HepG2 (cell line): ENCODE measurements around the gene CDC42EP5. TPM values are rescaled to one million over a fixed set of nuclear protein-coding genes. Genes with fewer than 3 reads are reported as not detected.

ENCODE experiments used
- ARHGAP35 ChIP-seq: sonication (generic); formaldehyde crosslinking; IDR thresholded peaks from 2 replicates; pipeline ENCODE4 v1.9.0; 2022; ENCODE audit warnings: mild to moderate bottlenecking, inconsistent platforms, moderate library complexity, missing genetic modification reagents, borderline replicate concordance
- CC2D1A ChIP-seq: sonication (generic); formaldehyde crosslinking; IDR thresholded peaks from 2 replicates; pipeline ENCODE4 v1.8.1; 2023; ENCODE audit warnings: mild to moderate bottlenecking, missing genetic modification reagents
- CENPT ChIP-seq: sonication (generic); formaldehyde crosslinking; IDR thresholded peaks from 2 replicates; pipeline ENCODE4 v1.8.0; 2022; ENCODE audit warnings: low read depth, mild to moderate bottlenecking, moderate library complexity, missing genetic modification reagents
- FOXA3 ChIP-seq: IDR thresholded peaks from 2 replicates; pipeline ENCODE4 v1.6.1; 2016; ENCODE audit warnings: missing genetic modification reagents, missing compliant biosample characterization
- HDAC2 ChIP-seq: sonication (generic); formaldehyde crosslinking; IDR thresholded peaks from 2 replicates; pipeline ENCODE4 v1.4.0; 2020; ENCODE audit warnings: missing genetic modification reagents
- HIVEP1 ChIP-seq: sonication (generic); formaldehyde crosslinking; IDR thresholded peaks from 2 replicates; pipeline ENCODE4 v1.4.0; 2020; ENCODE audit warnings: mild to moderate bottlenecking, missing genetic modification reagents
- IRX3 ChIP-seq: sonication (generic); formaldehyde crosslinking; IDR thresholded peaks from 2 replicates; pipeline ENCODE4 v1.8.1; 2023; ENCODE audit warnings: mild to moderate bottlenecking, low read depth, missing genetic modification reagents, borderline replicate concordance
- KAT2B ChIP-seq: fragments of 150-350 bp; IDR thresholded peaks from 2 replicates; pipeline ENCODE4 v1.6.1; 2014; ENCODE audit warnings: low read depth, low read length, borderline replicate concordance
- MED1 ChIP-seq: sonication (generic); formaldehyde crosslinking; IDR thresholded peaks from 2 replicates; pipeline ENCODE4 v1.4.0; 2020; ENCODE audit warnings: missing genetic modification reagents
- NFE2L1 ChIP-seq: sonication (generic); formaldehyde crosslinking; IDR thresholded peaks from 2 replicates; pipeline ENCODE4 v1.4.0; 2020; ENCODE audit warnings: missing genetic modification reagents, mild to moderate bottlenecking, borderline replicate concordance
- RAD21 ChIP-seq: fragments of 450-650 bp; formaldehyde crosslinking; IDR thresholded peaks from 2 replicates; pipeline ENCODE4 v1.5.0; 2020; ENCODE audit warnings: mild to moderate bottlenecking
- SNRNP70 ChIP-seq: fragments of 200-400 bp; formaldehyde crosslinking; IDR thresholded peaks from 2 replicates; pipeline ENCODE4 v1.6.1; 2017; ENCODE audit warnings: mild to moderate bottlenecking, low read depth, low read length, moderate library complexity
- SRSF1 ChIP-seq: fragments of 200-400 bp; formaldehyde crosslinking; optimal IDR thresholded peaks from 2 replicates; pipeline ENCODE3; 2017; ENCODE audit warnings: mild to moderate bottlenecking, low read depth, low read length, moderate library complexity
- ZFP82 ChIP-seq: sonication (generic); formaldehyde crosslinking; IDR thresholded peaks from 2 replicates; pipeline ENCODE4 v1.5.1; 2020; ENCODE audit warnings: mild to moderate bottlenecking, missing genetic modification reagents, borderline replicate concordance
- ZHX2 ChIP-seq, 2 experiments: sonication (generic) in 1 of 2; formaldehyde crosslinking in 1 of 2; IDR thresholded peaks; 2 replicates each; pipeline versions ENCODE4 v1.6.1 to v1.9.0; 2014 to 2022; ENCODE audit warnings: antibody characterized with exemption in 1 of 2, borderline replicate concordance in 1 of 2, inconsistent platforms in 1 of 2, low read depth in 1 of 2, missing genetic modification reagents in 1 of 2
- ZNF138 ChIP-seq: sonication (generic); formaldehyde crosslinking; IDR thresholded peaks from 2 replicates; pipeline ENCODE4 v1.5.0; 2020; ENCODE audit warnings: mild to moderate bottlenecking, low read depth, missing genetic modification reagents
- ZNF260 ChIP-seq: sonication (generic); formaldehyde crosslinking; IDR thresholded peaks from 2 replicates; pipeline ENCODE4 v1.4.0; 2020; ENCODE audit warnings: missing genetic modification reagents, low read depth, mild to moderate bottlenecking, borderline replicate concordance
- ZNF326 ChIP-seq: sonication (generic); formaldehyde crosslinking; IDR thresholded peaks from 2 replicates; pipeline ENCODE4 v1.4.0; 2020; ENCODE audit warnings: missing genetic modification reagents, borderline replicate concordance
- ZNF337 ChIP-seq: sonication (generic); formaldehyde crosslinking; IDR thresholded peaks from 2 replicates; pipeline ENCODE4 v1.5.1; 2020; ENCODE audit warnings: missing genetic modification reagents, low read depth, mild to moderate bottlenecking, borderline replicate concordance
- ZNF549 ChIP-seq: sonication (generic); formaldehyde crosslinking; IDR thresholded peaks from 2 replicates; pipeline ENCODE4 v1.5.0; 2020; ENCODE audit warnings: missing genetic modification reagents
- ZNF567 ChIP-seq: sonication (generic); formaldehyde crosslinking; IDR thresholded peaks from 2 replicates; pipeline ENCODE4 v1.8.1; 2023; ENCODE audit warnings: mild to moderate bottlenecking, missing genetic modification reagents, borderline replicate concordance
- ZNF580 ChIP-seq: IDR thresholded peaks from 2 replicates; pipeline ENCODE4 v1.6.1; 2016; ENCODE audit warnings: low read depth, borderline replicate concordance
- ZNF597 ChIP-seq: sonication (generic); formaldehyde crosslinking; IDR thresholded peaks from 2 replicates; pipeline ENCODE4 v1.5.0; 2020; ENCODE audit warnings: missing genetic modification reagents
- ZNF670 ChIP-seq: sonication (generic); formaldehyde crosslinking; IDR thresholded peaks from 2 replicates; pipeline ENCODE4 v1.8.0; 2022; ENCODE audit warnings: mild to moderate bottlenecking, missing genetic modification reagents, borderline replicate concordance
- ZNF790 ChIP-seq: sonication (generic); formaldehyde crosslinking; IDR thresholded peaks from 2 replicates; pipeline ENCODE4 v1.8.0; 2022; ENCODE audit warnings: missing genetic modification reagents, mild to moderate bottlenecking, borderline replicate concordance
- polyA plus RNA-seq, 8 experiments: library from polyadenylated mRNA; depleted of rRNA in 3 of 8; stranded (reverse) in 7 of 8; unstranded in 1 of 8; fragments of >200 nt; fragmentation: Illumina TruSeq in 4 of 8; extraction: Trizol in 4 of 8; gene quantifications; 2 replicates each; pipeline versions ENCODE4 v1.2.1 to v1.2.3, GENCODE V29; 2011 to 2016; ENCODE audit warnings: low read depth in 4 of 8, missing spikeins in 1 of 8, mixed read lengths in 1 of 8; ENCODE audit not compliant: insufficient read depth in 1 of 8
- total RNA-seq, 5 experiments: library from RNA; depleted of rRNA; stranded (reverse); fragments of >200 nt; fragmentation: Illumina TruSeq; extraction: Trizol; gene quantifications; 2 replicates each; pipeline ENCODE4 v1.2.3, GENCODE V29; 2016; ENCODE audit warnings: low read depth in 1 of 5

Gene CDC42EP5
- total and polyA plus RNA-seq, 2 of the 13 experiments (the other 11 are each of a cell fraction or from before 2014, with no cell fraction given): 0.41 to 1.6 TPM

GRCh38 chr19:54517483-54517882 is 44.4 kb upstream of the CDC42EP5 start (continued):
- TF ChIP-seq ZHX2 (IDR thresholded peaks at IDR 0.05; ENCODE audit: low read depth) (no peak), ZHX2 (CRISPR knock-in tag; IDR thresholded peaks at IDR 0.05; ENCODE audit: borderline replicate concordance) (no peak), MED1 (CRISPR knock-in tag) (0 out of 2 replicates have a peak, but pooled peaks have one; percentile 31), NFE2L1 (no peak), ZNF138 (no peak), SRSF1 (no peak), ZNF790 (CRISPR knock-in tag) (no peak), ARHGAP35 (CRISPR knock-in tag) (no peak), CC2D1A (CRISPR knock-in tag) (no peak), SNRNP70 (no peak), ZNF326 (no peak), ZNF670 (no peak), ZNF597 (no peak), IRX3 (no peak), ZNF580 (CRISPR knock-in tag) (0 out of 2 replicates have a peak, but pooled peaks have one; percentile 65), ZNF567 (CRISPR knock-in tag) (no peak), HDAC2 (CRISPR knock-in tag) (peak; percentile 61; the same call in 1 of the 2 replicates), RAD21 (CRISPR knock-in tag) (no peak), ZNF549 (CRISPR knock-in tag) (no peak), ZNF260 (CRISPR knock-in tag) (no peak), FOXA3 (CRISPR knock-in tag) (no peak), HIVEP1 (no peak), ZFP82 (CRISPR knock-in tag) (no peak), ZNF337 (CRISPR knock-in tag) (no peak), CENPT (CRISPR knock-in tag) (no peak), KAT2B (no peak)
